Esophagus muscularis mucosa (tissue), 4 donors: Measurements from ENCODE around the gene TSHZ3. TPM values are rescaled to one million over a fixed set of nuclear protein-coding genes. Genes with fewer than 3 reads are reported as not detected.

ENCODE experiments used
- DNase-seq: peaks from one replicate; pipeline ENCODE4 v3.0.0-alpha.2; 2017; ENCODE audit errors: extremely low spot score
- H3K27ac ChIP-seq, 4 donors: fragments of 200-600 bp; sonication (generic); replicated peaks in 1 of 4; 1 replicate in 3 of 4; 2 replicates in 1 of 4; pipeline ENCODE4 v1.5.1; 2016 to 2019; ENCODE audit warnings: mild to moderate bottlenecking in 1 of 4
- H3K27me3 ChIP-seq, 4 donors: fragments of 200-600 bp; sonication (generic); one replicate each; pipeline versions ENCODE4 v1.5.1 to v1.6.0; 2016 to 2019
- H3K36me3 ChIP-seq, 4 donors: fragments of 200-600 bp; sonication (generic); one replicate each; pipeline ENCODE4 v1.5.1; 2016 to 2019
- H3K4me1 ChIP-seq, 4 donors: fragments of 200-600 bp; sonication (generic); one replicate each; pipeline ENCODE4 v1.5.1; 2016 to 2019
- H3K4me3 ChIP-seq, 4 donors: fragments of 200-600 bp; sonication (generic); 1 replicate in 2 of 4; 2 replicates in 2 of 4; pipeline ENCODE4 v1.5.1; 2016 to 2019; ENCODE audit warnings: mild to moderate bottlenecking in 4 of 4, moderate library complexity in 1 of 4
- H3K9me3 ChIP-seq, 4 donors: fragments of 200-600 bp; sonication (generic); 1 replicate in 3 of 4; 2 replicates in 1 of 4; pipeline ENCODE4 v1.5.1; 2016 to 2019
- EP300 ChIP-seq: sonication (generic); formaldehyde crosslinking; IDR thresholded peaks from one replicate; pipeline ENCODE4 v1.6.1; 2017; ENCODE audit warnings: antibody characterized with exemption
- POLR2A ChIP-seq: fragments of 450-650 bp; IDR thresholded peaks from one replicate; pipeline ENCODE4 v1.6.1; 2017; ENCODE audit warnings: antibody characterized with exemption, moderate library complexity, mild to moderate bottlenecking, low read depth
- POLR2AphosphoS5 ChIP-seq, 2 donors: sonication (generic); formaldehyde crosslinking; IDR thresholded peaks; one replicate each; pipeline ENCODE4 v1.6.1; 2017; ENCODE audit warnings: antibody characterized with exemption in 2 of 2
- WGBS: methylation state at CpG from one replicate; pipeline ENCODE4 v1.1.5; 2018; 5-methylcytosine and 5-hydroxymethylcytosine counted together
- intact Hi-C: fragments of 100-400 bp; cut with DNase I; formaldehyde crosslinking; loops from one replicate; pipeline ENCODE4 v1.15.1; 2023
- total RNA-seq, 4 donors: library from RNA; depleted of rRNA; stranded (reverse); fragments of >200 nt; gene quantifications; one replicate each; pipeline versions ENCODE4 v1.1.0 to v1.2.1, GENCODE V29; 2016
- TF ChIP-seq, protein P1 (sequence below), 3 experiments: fragments of 200-600 bp in 2 of 3; fragments of 450-650 bp in 1 of 3; sonication (generic) in 2 of 3; IDR thresholded peaks; one replicate each; pipeline ENCODE4 v1.5.1; 2017 to 2019; ENCODE audit warnings: antibody characterized with exemption in 3 of 3, mild to moderate bottlenecking in 2 of 3, moderate library complexity in 1 of 3

Gene TSHZ3
- total RNA-seq, 4 donors from 2014 or later, result 17.1 to 45.5 (median 24.6) TPM

DNA sequence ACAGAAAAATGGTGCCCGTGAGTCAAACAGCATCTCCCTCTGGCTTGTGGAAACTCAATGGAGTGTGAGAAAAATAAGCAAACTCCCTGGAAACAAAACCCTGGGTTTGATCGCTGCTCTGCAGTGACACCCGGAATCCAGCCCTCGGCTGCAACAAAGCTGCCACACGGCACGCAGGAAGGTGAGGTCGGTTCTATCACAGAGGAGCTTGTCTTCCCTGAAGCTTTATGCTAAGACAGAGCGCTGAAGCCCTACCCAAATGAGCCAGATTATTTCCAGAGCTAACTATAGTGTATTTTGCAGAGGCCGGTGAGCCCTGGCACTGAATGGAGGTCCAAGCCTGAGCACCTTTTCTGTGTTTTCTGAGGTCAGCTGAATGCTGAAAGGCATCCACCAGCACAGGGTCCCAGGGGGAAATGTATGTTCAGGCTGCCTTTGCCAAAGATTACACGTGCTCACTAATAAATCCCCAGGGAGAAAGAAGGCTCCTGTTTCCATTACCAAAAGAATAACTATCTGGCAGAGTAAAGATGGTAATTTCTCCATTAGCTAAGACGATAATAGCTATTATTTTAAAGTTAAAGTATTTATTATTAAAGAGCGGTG is 77.8 kb downstream of the TSHZ3 start:
- Histone ChIP-seq H3K9me3 (no peaks in the 10 kb centered on the region), H3K4me1 (peaks cover 0 to 21% (median 19%) of the 10 kb centered on the region in 4 donors), H3K27ac (no peak overlapping the region), H3K27me3 (no peaks in the 10 kb centered on the region), H3K4me3 (no peak overlapping the region), H3K36me3 (peaks cover 0 to 11% (median 2%) of the 10 kb centered on the region in 4 donors)
- no peak for TF ChIP-seq POLR2AphosphoS5 (IDR thresholded peaks at IDR 0.05)
- TF ChIP-seq POLR2A, result no peak
- TF ChIP-seq, protein P1, sequence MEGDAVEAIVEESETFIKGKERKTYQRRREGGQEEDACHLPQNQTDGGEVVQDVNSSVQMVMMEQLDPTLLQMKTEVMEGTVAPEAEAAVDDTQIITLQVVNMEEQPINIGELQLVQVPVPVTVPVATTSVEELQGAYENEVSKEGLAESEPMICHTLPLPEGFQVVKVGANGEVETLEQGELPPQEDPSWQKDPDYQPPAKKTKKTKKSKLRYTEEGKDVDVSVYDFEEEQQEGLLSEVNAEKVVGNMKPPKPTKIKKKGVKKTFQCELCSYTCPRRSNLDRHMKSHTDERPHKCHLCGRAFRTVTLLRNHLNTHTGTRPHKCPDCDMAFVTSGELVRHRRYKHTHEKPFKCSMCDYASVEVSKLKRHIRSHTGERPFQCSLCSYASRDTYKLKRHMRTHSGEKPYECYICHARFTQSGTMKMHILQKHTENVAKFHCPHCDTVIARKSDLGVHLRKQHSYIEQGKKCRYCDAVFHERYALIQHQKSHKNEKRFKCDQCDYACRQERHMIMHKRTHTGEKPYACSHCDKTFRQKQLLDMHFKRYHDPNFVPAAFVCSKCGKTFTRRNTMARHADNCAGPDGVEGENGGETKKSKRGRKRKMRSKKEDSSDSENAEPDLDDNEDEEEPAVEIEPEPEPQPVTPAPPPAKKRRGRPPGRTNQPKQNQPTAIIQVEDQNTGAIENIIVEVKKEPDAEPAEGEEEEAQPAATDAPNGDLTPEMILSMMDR (IDR thresholded peaks at IDR 0.05), result no peak
- 85% methylated on average over 12 of the region's 12 CpGs for WGBS
- no peak for DNase-seq
- intact Hi-C loops, result no loop called here

DNA sequence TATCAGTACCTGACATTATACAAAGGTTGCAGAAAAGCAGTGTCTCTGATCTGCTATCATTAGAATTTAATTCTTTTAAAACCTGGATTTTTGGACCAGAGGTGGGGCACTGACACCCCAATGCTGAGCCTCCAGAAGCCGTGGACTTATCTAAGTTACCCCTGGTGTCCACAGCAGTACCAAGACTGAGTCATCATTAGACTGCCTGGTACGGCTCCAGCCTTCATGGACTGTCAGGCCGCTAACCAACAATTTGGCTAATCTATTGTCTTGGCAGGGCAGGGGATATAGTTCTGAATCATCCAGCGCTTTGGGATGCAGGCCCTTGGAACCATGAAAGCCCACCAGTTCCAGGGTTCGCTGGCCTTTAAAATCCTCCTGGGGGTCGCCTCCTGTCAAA is 78.3 kb downstream of the TSHZ3 start:
- Histone ChIP-seq H3K9me3 (no peaks in the 10 kb centered on the region), H3K27ac (no peak overlapping the region), H3K36me3 (peaks cover 0 to 9% (median 2%) of the 10 kb centered on the region in 4 donors), H3K4me3 (no peak overlapping the region), H3K4me1 (peaks cover 0 to 16% (median 14%) of the 10 kb centered on the region in 4 donors), H3K27me3 (no peaks in the 10 kb centered on the region)
- WGBS, result 81% methylated on average over 6 of the region's 6 CpGs
- intact Hi-C loops, result no loop called here
- TF ChIP-seq, protein P1 (IDR thresholded peaks at IDR 0.05), result no peak
- TF ChIP-seq POLR2A, result no peak
- TF ChIP-seq POLR2AphosphoS5 (IDR thresholded peaks at IDR 0.05), result no peak
- no peak for TF ChIP-seq EP300
- DNase-seq, result no peak

DNA sequence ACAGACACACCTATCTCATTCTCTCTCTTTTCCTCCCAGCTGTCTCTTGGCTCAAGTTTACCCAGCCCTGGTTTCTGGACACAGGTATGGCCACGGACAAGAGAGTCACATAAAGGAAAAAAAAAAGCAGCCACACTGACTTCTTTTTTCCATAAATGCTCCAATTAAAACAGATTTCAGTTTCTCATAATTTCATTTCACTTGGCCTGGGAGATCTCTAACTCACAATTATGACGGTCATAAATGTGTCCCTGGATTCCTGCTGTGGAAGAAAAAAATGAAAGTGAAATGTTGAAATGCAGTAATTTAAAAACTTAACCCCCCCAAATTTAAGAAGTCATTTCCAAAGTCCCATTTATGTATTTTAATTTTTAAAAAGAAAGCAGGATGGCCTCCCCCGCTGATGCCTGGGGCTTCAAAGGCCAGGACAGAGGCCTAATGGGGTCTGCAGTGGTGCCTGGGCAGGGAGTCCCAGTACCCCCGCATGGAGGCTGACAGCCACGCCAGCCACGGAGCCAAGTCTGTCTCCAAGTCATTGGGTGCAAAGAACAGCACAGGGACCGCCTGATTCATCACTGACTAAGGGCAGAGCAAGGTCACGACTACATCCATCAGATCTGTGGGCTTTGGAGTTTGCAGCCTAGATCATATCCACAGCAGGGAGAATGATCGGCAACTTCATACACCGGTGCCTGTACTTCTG is 79.7 kb downstream of the TSHZ3 start:
- 84% methylated on average over 10 of the region's 10 CpGs for WGBS

DNA sequence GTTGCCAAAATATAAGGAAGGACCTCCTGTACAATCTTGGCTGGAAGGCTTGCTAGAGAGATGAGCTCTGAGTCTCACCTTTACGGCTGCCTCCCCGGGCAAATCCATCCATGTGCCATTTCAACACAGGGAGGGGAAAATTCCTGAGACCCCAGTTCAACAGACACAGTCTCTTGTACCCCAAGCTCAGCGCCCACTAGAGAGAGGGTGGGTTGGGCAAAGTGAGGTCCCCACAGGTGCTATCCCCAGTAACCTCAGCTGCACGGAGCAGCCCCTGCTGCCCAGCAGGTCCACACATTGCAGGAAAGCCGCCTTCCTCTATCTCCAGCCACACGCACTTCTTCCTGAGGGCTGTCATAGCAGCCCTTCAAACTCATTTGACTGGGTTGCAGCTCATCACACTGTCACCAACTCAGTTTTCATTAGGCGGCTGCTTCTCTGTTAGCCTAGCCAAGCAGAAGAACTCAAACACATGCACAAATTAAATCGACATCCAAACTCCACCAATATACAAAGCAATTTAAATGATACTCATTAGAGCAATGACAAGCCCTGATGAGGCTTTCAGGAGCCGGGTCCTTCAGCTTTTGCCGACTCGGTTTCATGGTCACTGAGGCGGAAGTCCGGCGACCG is 80.4 kb downstream of the TSHZ3 start:
- Histone ChIP-seq H3K4me1 (peaks cover 0 to 6% (median 2%) of the 10 kb centered on the region in 4 donors), H3K36me3 (peaks cover 0 to 9% (median 0%) of the 10 kb centered on the region in 4 donors), H3K27me3 (no peaks in the 10 kb centered on the region), H3K4me3 (no peak overlapping the region), H3K9me3 (no peaks in the 10 kb centered on the region), H3K27ac (no peak overlapping the region)
- WGBS, result 96% methylated on average over 15 of the region's 15 CpGs
- TF ChIP-seq, protein P1 (IDR thresholded peaks at IDR 0.05), result no peak
- no peak for TF ChIP-seq EP300
- intact Hi-C loops, result no loop called here
- no peak for DNase-seq

More for the DNA sequence above, 79.7 kb downstream of the TSHZ3 start:
- no peaks in the 10 kb centered on the region for H3K27me3 ChIP-seq
- H3K27ac ChIP-seq, result no peak overlapping the region
- peaks cover 0 to 9% (median 0%) of the 10 kb centered on the region in 4 donors for H3K36me3 ChIP-seq
- TF ChIP-seq, protein P1 (IDR thresholded peaks at IDR 0.05), result no peak
- TF ChIP-seq EP300, result no peak
- TF ChIP-seq POLR2AphosphoS5 (IDR thresholded peaks at IDR 0.05), result no peak
- TF ChIP-seq POLR2A, result no peak
- DNase-seq, result no peak
- no peak overlapping the region for H3K4me3 ChIP-seq
- peaks cover 0 to 6% (median 2%) of the 10 kb centered on the region in 4 donors for H3K4me1 ChIP-seq
- no peaks in the 10 kb centered on the region for H3K9me3 ChIP-seq
- intact Hi-C loops, result no loop called here
